Fibroblast of lung (primary cell): Measurements from ENCODE around the gene DUXB. TPM values are rescaled to one million over a fixed set of nuclear protein-coding genes. Genes with fewer than 3 reads are reported as not detected.

ENCODE experiments used
- DNase-seq, 2 donors: peaks; one replicate each; pipeline versions ENCODE4 v3.0.0 to v3.0.0-alpha.2; 2010; ENCODE audit warnings: low read depth in 2 of 2
- H2AFZ ChIP-seq: 2 replicates; pipeline ENCODE4 v1.5.1; 2012; ENCODE audit warnings: low read length, control low read depth, inconsistent platforms
- H3K27ac ChIP-seq: 2 replicates; pipeline ENCODE4 v1.5.1; 2011; ENCODE audit warnings: low read length, control low read depth; ENCODE audit not compliant: insufficient read depth
- H3K27me3 ChIP-seq: 2 replicates; pipeline ENCODE4 v1.5.1; 2011; ENCODE audit warnings: mild to moderate bottlenecking, low read length; ENCODE audit not compliant: control insufficient read depth, insufficient read depth
- H3K36me3 ChIP-seq: 2 replicates; pipeline ENCODE4 v1.5.1; 2011; ENCODE audit warnings: low read length; ENCODE audit not compliant: control insufficient read depth, insufficient read depth
- H3K4me1 ChIP-seq: 2 replicates; pipeline ENCODE4 v1.5.1; 2011; ENCODE audit warnings: low read length; ENCODE audit not compliant: control insufficient read depth, insufficient read depth; ENCODE audit errors: extremely low read depth
- H3K4me2 ChIP-seq: 2 replicates; pipeline ENCODE4 v1.5.1; 2011; ENCODE audit warnings: low read length, control low read depth; ENCODE audit not compliant: insufficient read depth; ENCODE audit errors: extremely low read depth
- H3K4me3 ChIP-seq, 4 experiments: fragments of 200-600 bp in 1 of 4; sonication (generic) in 1 of 4; replicated peaks in 1 of 4; 2 replicates each; pipeline ENCODE4 v1.5.1; 2011 to 2016; ENCODE audit warnings: low read length in 4 of 4, low read depth in 3 of 4, mild to moderate bottlenecking in 3 of 4, control low read depth in 2 of 4, inconsistent platforms in 1 of 4, mixed read lengths in 1 of 4; ENCODE audit not compliant: insufficient read depth in 1 of 4; ENCODE audit errors: control extremely low read depth in 1 of 4
- H3K79me2 ChIP-seq: 2 replicates; pipeline ENCODE4 v1.5.1; 2012; ENCODE audit warnings: mild to moderate bottlenecking, low read length, inconsistent platforms; ENCODE audit not compliant: control insufficient read depth, insufficient read depth
- H3K9ac ChIP-seq: 2 replicates; pipeline ENCODE4 v1.5.1; 2011; ENCODE audit warnings: mild to moderate bottlenecking, low read length, control low read depth; ENCODE audit not compliant: insufficient read depth
- H3K9me3 ChIP-seq: 2 replicates; pipeline ENCODE4 v1.5.1; 2012; ENCODE audit warnings: low read depth, low read length; ENCODE audit not compliant: control insufficient read depth, insufficient read depth
- H4K20me1 ChIP-seq: 2 replicates; pipeline ENCODE4 v1.5.1; 2011; ENCODE audit warnings: low read length; ENCODE audit not compliant: control insufficient read depth, insufficient read depth; ENCODE audit errors: extremely low read depth
- EZH2 ChIP-seq: IDR thresholded peaks from 2 replicates; pipeline ENCODE4 v1.5.1; 2012; ENCODE audit warnings: low read length, control low read depth, mild to moderate bottlenecking; ENCODE audit errors: missing control alignments
- polyA plus RNA-seq, 2 donors: library from polyadenylated mRNA; depleted of rRNA in 1 of 2; stranded (reverse) in 1 of 2; unstranded in 1 of 2; fragments of >200 nt; gene quantifications; 2 replicates each; pipeline ENCODE4 v1.2.1, GENCODE V29; 2011 to 2012; ENCODE audit warnings: missing spikeins in 1 of 2
- total RNA-seq: library from RNA; depleted of rRNA; stranded (reverse); fragments of >200 nt; gene quantifications from 2 replicates; pipeline ENCODE4 v1.2.1, GENCODE V29; 2014
- TF ChIP-seq, protein P1 (sequence below), 2 donors: IDR thresholded peaks in 1 of 2; conservative IDR thresholded peaks in 1 of 2; 1 replicate in 1 of 2; 2 replicates in 1 of 2; pipeline ENCODE4 v1.5.1; 2011 to 2012; ENCODE audit warnings: low read length in 2 of 2, control low read depth in 1 of 2, inconsistent platforms in 1 of 2, low read depth in 1 of 2, mild to moderate bottlenecking in 1 of 2

DUXB gene
- total and polyA plus RNA-seq, 2 donors (not counting 1 experiment from before 2014, with no cell fraction given): not detected

DNA sequence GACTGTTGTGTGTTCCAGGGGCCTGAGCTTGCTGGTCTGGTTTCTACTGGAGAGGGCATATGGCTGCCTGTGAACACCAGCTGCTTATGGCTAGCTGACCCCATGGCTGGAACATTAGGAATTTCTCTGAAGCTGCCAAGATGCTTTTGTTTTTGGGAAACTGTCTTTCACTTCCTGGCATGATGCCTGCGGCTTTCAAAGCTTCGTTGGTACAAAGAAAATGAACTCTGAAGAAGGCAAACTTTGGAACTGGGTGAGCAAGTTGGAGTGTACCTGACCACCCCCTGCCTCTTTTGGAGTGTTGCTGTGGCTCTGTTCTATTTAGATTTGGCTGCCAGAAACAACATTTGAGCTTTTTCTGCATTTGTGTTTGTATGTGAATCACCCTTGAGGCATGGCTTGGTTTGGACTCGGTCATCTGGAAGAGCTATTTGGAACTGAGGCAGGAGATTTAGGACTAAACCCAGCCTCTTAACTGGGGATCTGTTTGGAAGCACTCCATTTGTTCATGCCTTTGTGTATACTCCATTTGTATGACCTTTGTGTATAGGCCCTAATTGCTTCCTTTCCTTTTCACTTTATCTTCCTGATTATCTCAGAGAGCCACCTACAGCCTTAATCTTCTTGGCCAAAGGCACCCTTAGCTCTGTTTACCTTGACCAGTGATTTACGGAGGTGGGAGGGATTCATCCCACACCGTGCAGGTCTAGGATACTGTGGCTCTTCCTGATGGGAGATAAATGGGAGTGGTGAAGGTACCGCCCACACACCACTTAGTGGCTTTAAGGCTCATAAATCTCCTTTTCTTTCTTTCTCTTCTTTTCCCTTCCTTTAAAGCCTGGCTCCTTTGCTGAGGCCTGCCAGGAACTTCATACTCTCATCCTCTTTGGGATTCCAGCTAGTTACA lies 32.3 kb upstream of the DUXB start:
- H4K20me1 ChIP-seq: no peaks in the 10 kb centered on the region
- no peaks in the 10 kb centered on the region for H3K27me3 ChIP-seq
- no peak overlapping the region for H2AFZ ChIP-seq
- peak overlapping the region; percentile 74 for H3K4me2 ChIP-seq
- H3K27ac ChIP-seq: no peak overlapping the region
- peaks cover 6% of the 10 kb centered on the region for H3K4me1 ChIP-seq
- TF ChIP-seq, protein P1, sequence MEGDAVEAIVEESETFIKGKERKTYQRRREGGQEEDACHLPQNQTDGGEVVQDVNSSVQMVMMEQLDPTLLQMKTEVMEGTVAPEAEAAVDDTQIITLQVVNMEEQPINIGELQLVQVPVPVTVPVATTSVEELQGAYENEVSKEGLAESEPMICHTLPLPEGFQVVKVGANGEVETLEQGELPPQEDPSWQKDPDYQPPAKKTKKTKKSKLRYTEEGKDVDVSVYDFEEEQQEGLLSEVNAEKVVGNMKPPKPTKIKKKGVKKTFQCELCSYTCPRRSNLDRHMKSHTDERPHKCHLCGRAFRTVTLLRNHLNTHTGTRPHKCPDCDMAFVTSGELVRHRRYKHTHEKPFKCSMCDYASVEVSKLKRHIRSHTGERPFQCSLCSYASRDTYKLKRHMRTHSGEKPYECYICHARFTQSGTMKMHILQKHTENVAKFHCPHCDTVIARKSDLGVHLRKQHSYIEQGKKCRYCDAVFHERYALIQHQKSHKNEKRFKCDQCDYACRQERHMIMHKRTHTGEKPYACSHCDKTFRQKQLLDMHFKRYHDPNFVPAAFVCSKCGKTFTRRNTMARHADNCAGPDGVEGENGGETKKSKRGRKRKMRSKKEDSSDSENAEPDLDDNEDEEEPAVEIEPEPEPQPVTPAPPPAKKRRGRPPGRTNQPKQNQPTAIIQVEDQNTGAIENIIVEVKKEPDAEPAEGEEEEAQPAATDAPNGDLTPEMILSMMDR (conservative IDR thresholded peaks at IDR 0.05 in 1 of 2, IDR thresholded peaks at IDR 0.05 in 1 of 2; ENCODE audit: low read depth in 1 of 2, low read length in 2 of 2): no peak
- no peak for TF ChIP-seq EZH2
- no peaks in the 10 kb centered on the region for H3K9me3 ChIP-seq
- peak; percentile 92 to 98 for DNase-seq
- H3K4me3 ChIP-seq: peak overlapping the region in 1 of 4 experiments; percentile 3
- H3K79me2 ChIP-seq: no peaks in the 10 kb centered on the region
- no peak overlapping the region for H3K9ac ChIP-seq
- no peaks in the 10 kb centered on the region for H3K36me3 ChIP-seq

DNA sequence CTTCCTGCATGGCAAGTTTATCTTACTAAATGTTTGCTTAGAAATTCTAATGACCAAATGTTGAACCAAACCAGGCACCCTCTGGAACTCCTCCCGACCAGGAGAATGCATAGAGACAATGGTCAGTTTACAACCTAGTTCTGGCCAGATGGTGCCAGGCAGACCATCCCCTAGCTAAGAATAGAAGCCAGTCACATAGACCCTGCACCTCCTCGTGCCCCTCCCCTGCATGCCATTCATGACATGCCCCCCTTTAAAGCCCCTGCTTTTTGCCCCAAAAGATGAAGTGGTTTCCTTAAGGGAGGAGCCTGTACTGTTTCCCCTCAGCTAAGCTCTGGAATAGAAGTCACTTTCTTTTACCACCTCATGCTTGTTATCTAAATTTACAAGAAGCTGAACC lies 31.6 kb upstream of the DUXB start:
- no peak overlapping the region for H3K4me3 ChIP-seq
- H3K27ac ChIP-seq: no peak overlapping the region
- peak overlapping the region; percentile 74 for H3K4me2 ChIP-seq
- H4K20me1 ChIP-seq: no peaks in the 10 kb centered on the region
- DNase-seq: no peak
- no peaks in the 10 kb centered on the region for H3K36me3 ChIP-seq
- H2AFZ ChIP-seq: no peak overlapping the region
- H3K79me2 ChIP-seq: no peaks in the 10 kb centered on the region
- H3K4me1 ChIP-seq: peaks cover 6% of the 10 kb centered on the region
- no peak for TF ChIP-seq EZH2
- TF ChIP-seq, protein P1 (conservative IDR thresholded peaks at IDR 0.05 in 1 of 2, IDR thresholded peaks at IDR 0.05 in 1 of 2; ENCODE audit: low read depth in 1 of 2, low read length in 2 of 2): no peak
- H3K27me3 ChIP-seq: no peaks in the 10 kb centered on the region
- no peak overlapping the region for H3K9ac ChIP-seq
- H3K9me3 ChIP-seq: no peaks in the 10 kb centered on the region

DNA sequence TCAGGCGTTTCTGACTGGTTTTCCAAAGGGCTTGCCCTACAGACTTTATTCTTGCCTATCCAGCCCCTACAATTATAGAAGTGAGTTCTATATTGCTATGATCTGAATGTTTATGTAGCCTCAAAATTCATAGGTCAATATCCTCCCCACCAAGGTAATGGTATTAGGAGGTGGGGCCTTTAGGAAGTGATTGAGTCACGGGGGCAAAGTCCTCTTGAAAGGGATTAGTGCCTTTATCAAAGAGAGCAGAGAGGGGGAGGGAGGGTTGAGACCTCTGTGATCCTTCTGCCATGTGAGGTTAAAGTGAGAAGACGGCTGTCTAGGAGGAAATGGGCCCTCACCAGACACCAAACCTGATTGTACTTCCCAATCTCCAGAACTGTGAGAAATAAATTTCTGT lies 26.0 kb upstream of the DUXB start:
- Histone ChIP-seq H3K36me3 (no peaks in the 10 kb centered on the region), H4K20me1 (no peaks in the 10 kb centered on the region), H3K9ac (no peak overlapping the region), H3K79me2 (no peaks in the 10 kb centered on the region), H3K4me2 (no peak overlapping the region), H3K4me1 (no peaks in the 10 kb centered on the region), H3K9me3 (no peaks in the 10 kb centered on the region), H2AFZ (no peak overlapping the region), H3K27me3 (no peaks in the 10 kb centered on the region), H3K27ac (no peak overlapping the region), H3K4me3 (no peak overlapping the region)
- no peak for DNase-seq
- TF ChIP-seq, protein P1 (conservative IDR thresholded peaks at IDR 0.05 in 1 of 2, IDR thresholded peaks at IDR 0.05 in 1 of 2; ENCODE audit: low read depth in 1 of 2, low read length in 2 of 2): no peak
- no peak for TF ChIP-seq EZH2
